ENCODE results near the gene NFS1. TPM values are rescaled to one million over a fixed set of nuclear protein-coding genes. Genes with fewer than 3 reads are reported as not detected.

NFS1 gene
- total and polyA plus RNA-seq, 2 of the 8 experiments (the other 6 are each of a cell fraction or from before 2014, with no cell fraction given), result 26.1 to 38.8 TPM

- H3K4ac ChIP-seq (replicated peaks; ENCODE audit: insufficient read length, low read depth, low read length), result no peak overlapping the region
- POLR2A ChIA-PET (ENCODE audit: partially characterized antibody), result interaction anchor here (0.7 to 45.3 kb wide), 13 partner anchors 1 to 163 kb away, joined by 3 to 2341 read pairs (median 3); partner anchors contain the start of genes NFS1, PHF20, RBM39 and ROMO1
- H3K23ac ChIP-seq (ENCODE audit: insufficient read length), result no peak overlapping the region
- no peak overlapping the region for H3K56ac ChIP-seq (replicated peaks; ENCODE audit: insufficient read length, low read depth, low read length)
- no peaks in the 10 kb centered on the region for H3K9me3 ChIP-seq (ENCODE audit: insufficient read depth in 2 of 2, low read depth in 1 of 2, low read length in 1 of 2)
- no peak overlapping the region for H2BK12ac ChIP-seq (ENCODE audit: low read depth, low read length)
- H2BK5ac ChIP-seq (ENCODE audit: low read depth, low read length), result no peak overlapping the region
- peaks cover 61 to 99% (median 92%) of the 10 kb centered on the region in 4 experiments for H3K36me3 ChIP-seq (ENCODE audit: control insufficient read depth in 2 of 4, insufficient read depth in 4 of 4, low read length in 3 of 4)
- H2AK5ac ChIP-seq (ENCODE audit: low read depth, low read length), result no peak overlapping the region
- H4K8ac ChIP-seq (ENCODE audit: extremely low read depth, insufficient read depth, low read length), result no peak overlapping the region
- H3K9ac ChIP-seq (replicated peaks in 1 of 4; ENCODE audit: extremely low read depth in 1 of 4, low read depth in 3 of 4, low read length in 3 of 4), result no peak overlapping the region
- H2AFZ ChIP-seq (ENCODE audit: low read length), result no peak overlapping the region
- H4K20me1 ChIP-seq (replicated peaks in 1 of 2; ENCODE audit: control insufficient read depth in 1 of 2, insufficient read depth in 2 of 2, low read length in 2 of 2), result peaks cover 22 to 28% of the 10 kb centered on the region in 2 experiments
- no peak overlapping the region for H4K5ac ChIP-seq (ENCODE audit: insufficient read length, low read depth, low read length)
- no peak overlapping the region for H3K4me2 ChIP-seq (ENCODE audit: insufficient read depth in 1 of 2, low read depth in 2 of 2, low read length in 2 of 2)
- H3K23me2 ChIP-seq (ENCODE audit: low read depth, low read length), result no peaks in the 10 kb centered on the region
- H3K18ac ChIP-seq (ENCODE audit: extremely low read depth, low read length), result no peak overlapping the region
- H4K91ac ChIP-seq (replicated peaks; ENCODE audit: insufficient read length, low read length), result no peak overlapping the region
- no peak for DNase-seq (ENCODE audit: low read depth in 1 of 2, low spot score in 2 of 2)
- CTCF ChIA-PET (ENCODE audit: partially characterized antibody), result no interaction called here
- no peak for FAIRE-seq
- no peak overlapping the region for H3K27ac ChIP-seq (ENCODE audit: low read depth, low read length)
- no peaks in the 10 kb centered on the region for H3K27me3 ChIP-seq (replicated peaks in 1 of 4; ENCODE audit: control insufficient read depth in 3 of 4, extremely low read depth in 1 of 4, insufficient read depth in 3 of 4, low read length in 3 of 4)
- no peak overlapping the region for H2BK20ac ChIP-seq (ENCODE audit: low read length)
- H3K4me1 ChIP-seq (replicated peaks in 1 of 4; ENCODE audit: control insufficient read depth in 3 of 4, insufficient read depth in 4 of 4, low read length in 3 of 4), result no peaks in the 10 kb centered on the region
- no peak overlapping the region for H2BK120ac ChIP-seq (replicated peaks; ENCODE audit: low read depth, low read length)
- WGBS, 2 experiments (ENCODE audit: extremely low coverage in 1 of 2, insufficient coverage in 1 of 2, insufficient read length in 1 of 2, insufficient replicate concordance in 2 of 2, low coverage in 1 of 2, low lambda C conversion rate in 2 of 2, missing lambda C conversion rate in 1 of 2), result 92% methylated on average over 4 of the region's 4 CpGs; no CpG with 5 or more reads in 1 of the 2 experiments
- no peak overlapping the region for H3K4me3 ChIP-seq (ENCODE audit: extremely low read depth in 1 of 4, insufficient read depth in 2 of 4, low read depth in 3 of 4, low read length in 4 of 4)
- H3K14ac ChIP-seq (ENCODE audit: insufficient read length), result no peak overlapping the region
- H2BK15ac ChIP-seq (ENCODE audit: low read length), result no peak overlapping the region
- H3K79me1 ChIP-seq (ENCODE audit: low read depth, low read length), result peaks cover 3% of the 10 kb centered on the region
- H3K79me2 ChIP-seq (ENCODE audit: control insufficient read depth in 1 of 2, insufficient read depth in 2 of 2, low read length in 2 of 2), result peaks cover 5 to 91% of the 10 kb centered on the region in 2 experiments
- TF ChIP-seq ATF2 (IDR thresholded peaks at IDR 0.05; ENCODE audit: low read length) (no peak), CTBP2 (IDR thresholded peaks at IDR 0.05; ENCODE audit: borderline replicate concordance, insufficient read depth, insufficient read length, low read length) (no peak), SIN3A (conservative IDR thresholded peaks at IDR 0.05 in 1 of 2, IDR thresholded peaks at IDR 0.05 in 1 of 2; ENCODE audit: low read depth in 1 of 2, low read length in 2 of 2) (no peak), RXRA (IDR thresholded peaks at IDR 0.05; ENCODE audit: insufficient read depth, low read depth, low read length) (no peak), BRCA1 (IDR thresholded peaks at IDR 0.05; ENCODE audit: low read depth, low read length) (no peak), CHD2 (IDR thresholded peaks at IDR 0.05; ENCODE audit: low read length) (no peak), SIX5 (IDR thresholded peaks at IDR 0.05; ENCODE audit: low read depth, low read length) (no peak), BCL11A (IDR thresholded peaks at IDR 0.05; ENCODE audit: low read depth in 2 of 2, low read length in 2 of 2) (no peak), PHF8 (conservative IDR thresholded peaks at IDR 0.05; ENCODE audit: low read depth, low read length) (no peak), POU5F1 (IDR thresholded peaks at IDR 0.05; ENCODE audit: low read depth, low read length) (no peak), POLR2A (IDR thresholded peaks at IDR 0.05; ENCODE audit: control extremely low read depth in 1 of 2, low read depth in 2 of 2, low read length in 2 of 2) (no peak)
Observed at GRCh38 chr20:35730583-35731468, 31.7 kb upstream of the NFS1 start.
